ENCODE measurements around the gene HEPACAM.

DNA sequence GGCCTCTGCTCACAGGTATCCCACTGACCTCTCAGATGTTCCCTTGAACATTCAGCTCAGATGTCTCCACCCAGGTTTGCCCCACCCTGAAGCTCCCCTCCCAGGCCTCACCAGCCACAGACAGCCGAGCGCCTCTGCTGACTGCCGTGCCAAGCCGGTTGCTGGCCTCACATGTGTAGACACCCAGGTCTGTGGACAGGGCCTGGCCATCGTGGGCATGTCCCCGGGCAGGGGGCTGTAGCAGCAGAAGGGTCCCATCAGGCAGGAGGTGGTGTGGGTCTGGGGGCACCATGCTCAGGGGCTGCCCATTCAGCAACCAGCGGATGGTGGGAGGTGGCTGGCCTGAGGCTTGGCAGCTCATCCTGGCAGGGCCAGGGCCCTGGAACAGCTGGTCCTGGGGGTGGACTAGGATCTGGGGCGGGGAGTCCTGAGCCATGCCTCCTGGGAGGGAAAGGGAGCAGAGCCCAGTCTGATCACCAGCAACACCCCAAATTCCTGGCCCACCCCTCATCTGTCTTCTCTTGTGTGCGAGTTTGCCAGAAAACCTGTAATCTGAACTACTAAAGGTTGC is 38.9 kb downstream of the HEPACAM start:
- TF ChIP-seq CTCF (IDR thresholded peaks at IDR 0.05; ENCODE audit: borderline replicate concordance, extremely low read depth, low read length, poor library complexity, severe bottlenecking) (no peak), EZH2 (IDR thresholded peaks at IDR 0.05; ENCODE audit: borderline replicate concordance, low read depth, low read length, severe bottlenecking) (no peak)

All from DND-41 (cell line).